Smooth muscle cell (in vitro differentiated cells): Measurements from ENCODE around the gene IQSEC1. TPM values are rescaled to one million over a fixed set of nuclear protein-coding genes. Genes with fewer than 3 reads are reported as not detected.

Source experiments
- DNase-seq: peaks from one replicate; lab custom pipeline; 2025; ENCODE audit not compliant: unreplicated experiment; lab: John Stamatoyannopoulos, UW
- H2AFZ ChIP-seq: fragments of 200-600 bp; sonication (generic); 2 replicates; pipeline ENCODE4 v1.6.0; 2016; ENCODE audit warnings: antibody characterized with exemption, low read depth, mild to moderate bottlenecking
- H3F3A ChIP-seq: fragments of 200-600 bp; sonication (generic); 2 replicates; pipeline ENCODE4 v1.6.0; 2017; ENCODE audit warnings: antibody characterized with exemption, low read depth
- H3K27ac ChIP-seq: fragments of 200-600 bp; sonication (generic); 2 replicates; pipeline ENCODE4 v1.5.1; 2016; ENCODE audit warnings: low read depth, mild to moderate bottlenecking
- H3K27me3 ChIP-seq: fragments of 200-600 bp; sonication (generic); 2 replicates; pipeline ENCODE4 v1.6.1; 2016; ENCODE audit warnings: low read depth, mild to moderate bottlenecking
- H3K36me3 ChIP-seq: fragments of 200-600 bp; sonication (generic); 2 replicates; pipeline ENCODE4 v1.5.1; 2016; ENCODE audit warnings: low read depth
- H3K4me1 ChIP-seq: fragments of 200-600 bp; sonication (generic); 2 replicates; pipeline ENCODE4 v1.5.1; 2016; ENCODE audit warnings: low read depth
- H3K4me2 ChIP-seq: fragments of 200-600 bp; sonication (generic); 2 replicates; pipeline ENCODE4 v1.6.0; 2016; ENCODE audit warnings: mild to moderate bottlenecking
- H3K4me3 ChIP-seq: fragments of 200-600 bp; sonication (generic); 2 replicates; pipeline ENCODE4 v1.5.1; 2016; ENCODE audit warnings: mild to moderate bottlenecking
- H3K79me2 ChIP-seq: fragments of 200-600 bp; sonication (generic); 2 replicates; pipeline ENCODE4 v1.6.0; 2016; ENCODE audit warnings: low read depth, mild to moderate bottlenecking
- H3K9ac ChIP-seq: fragments of 200-600 bp; sonication (generic); 2 replicates; pipeline ENCODE4 v1.6.0; 2016; ENCODE audit warnings: low read depth
- H3K9me3 ChIP-seq: fragments of 200-600 bp; sonication (generic); replicated peaks from 2 replicates; pipeline ENCODE4 v1.5.1; 2016; ENCODE audit warnings: low read depth
- H4K20me1 ChIP-seq: fragments of 200-600 bp; sonication (generic); 2 replicates; pipeline ENCODE4 v1.6.0; 2016; ENCODE audit warnings: low read depth
- WGBS: methylation state at CpG from one replicate; pipeline ENCODE4 v1.1.7; 2016; ENCODE audit warnings: low lambda C conversion rate; 5-methylcytosine and 5-hydroxymethylcytosine counted together
- polyA plus RNA-seq: library from polyadenylated mRNA; unstranded; fragments of >200 nt; fragmentation: Nextera tagmentation; extraction: Ambion mirVana; gene quantifications from 2 replicates; pipeline ENCODE4 v1.2.1, GENCODE V29; 2016
- total RNA-seq: library from RNA; depleted of rRNA; stranded (reverse); fragments of >200 nt; gene quantifications from 2 replicates; pipeline ENCODE4 v1.2.3, GENCODE V29; 2014
- TF ChIP-seq, protein P1 (sequence below): fragments of 200-600 bp; sonication (generic); IDR thresholded peaks from 2 replicates; pipeline ENCODE4 v1.5.1; 2017; ENCODE audit warnings: borderline replicate concordance, mild to moderate bottlenecking, antibody characterized with exemption; ENCODE audit not compliant: insufficient read depth, poor library complexity, severe bottlenecking

Gene IQSEC1
- total and polyA plus RNA-seq, 2 experiments from 2014 or later = 18.9 to 19.8 TPM

GRCh38 chr3:13010780-13011572 lies 62.3 kb downstream of the IQSEC1 start:
- H3K79me2 ChIP-seq = no peaks in the 10 kb centered on the region
- no peak overlapping the region for H3K9ac ChIP-seq
- no peak overlapping the region for H3K4me2 ChIP-seq
- H3K4me1 ChIP-seq = peaks cover 14% of the 10 kb centered on the region
- no peak for DNase-seq
- 89% methylated on average over 4 of the region's 4 CpGs for WGBS
- H4K20me1 ChIP-seq = peaks cover 20% of the 10 kb centered on the region
- no peak overlapping the region for H3K27ac ChIP-seq
- TF ChIP-seq, protein P1, sequence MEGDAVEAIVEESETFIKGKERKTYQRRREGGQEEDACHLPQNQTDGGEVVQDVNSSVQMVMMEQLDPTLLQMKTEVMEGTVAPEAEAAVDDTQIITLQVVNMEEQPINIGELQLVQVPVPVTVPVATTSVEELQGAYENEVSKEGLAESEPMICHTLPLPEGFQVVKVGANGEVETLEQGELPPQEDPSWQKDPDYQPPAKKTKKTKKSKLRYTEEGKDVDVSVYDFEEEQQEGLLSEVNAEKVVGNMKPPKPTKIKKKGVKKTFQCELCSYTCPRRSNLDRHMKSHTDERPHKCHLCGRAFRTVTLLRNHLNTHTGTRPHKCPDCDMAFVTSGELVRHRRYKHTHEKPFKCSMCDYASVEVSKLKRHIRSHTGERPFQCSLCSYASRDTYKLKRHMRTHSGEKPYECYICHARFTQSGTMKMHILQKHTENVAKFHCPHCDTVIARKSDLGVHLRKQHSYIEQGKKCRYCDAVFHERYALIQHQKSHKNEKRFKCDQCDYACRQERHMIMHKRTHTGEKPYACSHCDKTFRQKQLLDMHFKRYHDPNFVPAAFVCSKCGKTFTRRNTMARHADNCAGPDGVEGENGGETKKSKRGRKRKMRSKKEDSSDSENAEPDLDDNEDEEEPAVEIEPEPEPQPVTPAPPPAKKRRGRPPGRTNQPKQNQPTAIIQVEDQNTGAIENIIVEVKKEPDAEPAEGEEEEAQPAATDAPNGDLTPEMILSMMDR = no peak
- peaks cover 1% of the 10 kb centered on the region for H3F3A ChIP-seq
- H3K9me3 ChIP-seq = no peaks in the 10 kb centered on the region
- no peak overlapping the region for H2AFZ ChIP-seq
- H3K4me3 ChIP-seq = no peak overlapping the region
- no peaks in the 10 kb centered on the region for H3K36me3 ChIP-seq
- no peaks in the 10 kb centered on the region for H3K27me3 ChIP-seq

- Histone ChIP-seq H3K4me3 (no peak overlapping the region), H4K20me1 (peaks cover 20% of the 10 kb centered on the region), H3K36me3 (no peaks in the 10 kb centered on the region), H3F3A (peaks cover 4% of the 10 kb centered on the region), H2AFZ (no peak overlapping the region), H3K9ac (no peak overlapping the region), H3K4me1 (peaks cover 16% of the 10 kb centered on the region), H3K4me2 (no peak overlapping the region), H3K79me2 (no peaks in the 10 kb centered on the region), H3K27me3 (no peaks in the 10 kb centered on the region), H3K9me3 (no peaks in the 10 kb centered on the region), H3K27ac (no peak overlapping the region)
- 94% methylated on average over 7 of the region's 7 CpGs for WGBS
- DNase-seq = no peak
- TF ChIP-seq, protein P1 = no peak
Measured at GRCh38 chr3:13009946-13010315, 63.3 kb downstream of the IQSEC1 start.

DNA sequence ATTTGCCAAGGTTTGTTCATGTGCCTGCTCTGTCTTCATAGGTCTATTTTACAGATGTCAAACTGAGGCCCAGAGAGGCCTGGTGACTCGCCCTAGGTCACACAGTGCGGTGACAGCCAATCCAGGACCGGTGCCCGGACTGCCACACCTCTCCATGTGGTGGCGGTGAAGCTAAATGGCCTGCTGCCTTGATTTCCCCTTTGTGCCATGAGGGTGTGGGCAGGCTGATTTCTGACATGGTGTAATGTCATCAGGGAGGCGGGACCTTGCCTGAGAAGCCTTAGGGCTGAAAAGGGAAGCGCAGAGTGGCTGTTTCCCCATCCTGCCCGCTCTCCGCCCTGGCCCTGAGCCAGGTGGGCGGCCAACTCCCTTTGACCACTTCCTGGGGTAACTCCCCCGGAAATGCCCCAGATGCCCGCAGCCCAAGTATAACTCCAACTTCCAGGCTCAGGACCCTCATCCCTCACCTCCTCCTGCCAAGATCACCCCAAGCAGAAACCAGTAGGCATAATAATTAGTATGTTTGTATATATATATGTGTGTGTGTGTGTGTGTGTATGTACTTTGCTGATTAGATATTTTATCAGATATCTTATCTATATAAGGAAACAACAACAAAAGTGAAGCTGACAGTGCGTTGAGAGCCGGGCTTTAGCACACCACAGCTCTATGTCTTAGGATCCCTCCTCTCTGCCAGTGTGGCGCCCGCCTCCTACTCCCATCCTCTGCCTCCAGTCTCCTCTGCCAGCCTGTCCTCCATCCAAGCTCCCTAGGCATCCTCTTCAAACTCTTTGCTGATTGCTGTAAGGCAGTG lies 63.9 kb downstream of the IQSEC1 start:
- H3K79me2 ChIP-seq = no peaks in the 10 kb centered on the region
- no peak overlapping the region for H2AFZ ChIP-seq
- H3K27me3 ChIP-seq = no peaks in the 10 kb centered on the region
- WGBS = 96% methylated on average over 16 of the region's 16 CpGs
- no peak overlapping the region for H3K9ac ChIP-seq
- no peak for DNase-seq
- H3K36me3 ChIP-seq = no peaks in the 10 kb centered on the region
- TF ChIP-seq, protein P1 = no peak
- H3K27ac ChIP-seq = no peak overlapping the region
- H3K4me2 ChIP-seq = no peak overlapping the region
- peaks cover 22% of the 10 kb centered on the region for H3K4me1 ChIP-seq
- H3F3A ChIP-seq = peaks cover 4% of the 10 kb centered on the region
- no peak overlapping the region for H3K4me3 ChIP-seq
- peaks cover 20% of the 10 kb centered on the region for H4K20me1 ChIP-seq
- no peaks in the 10 kb centered on the region for H3K9me3 ChIP-seq
